Measurements from ENCODE around the gene BHLHE23.
"Not testable (repeated sequence)": the region's sequence is repeated elsewhere in the genome, so short reads cannot be mapped to it uniquely, and the experiment has no call there.

BHLHE23 gene

GRCh38 chr20:63043348-63044203 is 36.8 kb upstream of the BHLHE23 start:
- DNase-seq (ENCODE audit: low spot score) = no peak

DNA sequence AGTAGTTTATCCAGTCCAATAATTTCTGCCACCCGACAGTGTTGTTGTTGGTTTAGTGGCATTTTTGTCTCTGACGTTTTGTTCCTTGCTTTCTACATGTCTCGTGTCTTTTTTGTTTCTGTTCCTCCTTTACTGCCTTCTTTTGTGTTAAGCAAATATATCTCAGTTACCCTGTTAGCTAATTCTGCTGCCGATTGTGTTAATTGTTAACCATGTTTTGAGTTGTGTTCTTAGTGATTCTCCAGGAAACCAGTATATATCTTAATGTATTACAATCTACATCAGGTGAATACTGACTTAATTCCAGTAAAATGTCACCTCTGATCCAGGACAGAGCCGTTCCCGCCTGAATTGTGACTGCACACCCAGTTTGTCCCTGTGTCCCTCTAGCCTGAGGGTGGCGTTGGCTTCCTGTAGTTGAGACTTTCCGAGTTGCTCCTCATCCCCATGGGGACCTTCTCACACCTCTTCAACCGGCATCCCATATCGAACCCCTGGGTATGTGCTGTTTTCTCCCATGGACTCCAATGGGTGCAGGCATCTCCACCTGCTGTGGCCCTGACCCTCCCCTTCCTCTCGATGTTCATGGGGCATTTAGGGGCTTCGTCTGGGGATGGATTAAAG is 35.8 kb upstream of the BHLHE23 start:
- no peak for DNase-seq (ENCODE audit: low spot score)

GRCh38 chr20:63041776-63042175 is 35.0 kb upstream of the BHLHE23 start:
- DNase-seq (ENCODE audit: low spot score) = no peak

- no peak for DNase-seq (ENCODE audit: low spot score)
Observed at GRCh38 chr20:63037669-63038268, 31.0 kb upstream of the BHLHE23 start.

DNA sequence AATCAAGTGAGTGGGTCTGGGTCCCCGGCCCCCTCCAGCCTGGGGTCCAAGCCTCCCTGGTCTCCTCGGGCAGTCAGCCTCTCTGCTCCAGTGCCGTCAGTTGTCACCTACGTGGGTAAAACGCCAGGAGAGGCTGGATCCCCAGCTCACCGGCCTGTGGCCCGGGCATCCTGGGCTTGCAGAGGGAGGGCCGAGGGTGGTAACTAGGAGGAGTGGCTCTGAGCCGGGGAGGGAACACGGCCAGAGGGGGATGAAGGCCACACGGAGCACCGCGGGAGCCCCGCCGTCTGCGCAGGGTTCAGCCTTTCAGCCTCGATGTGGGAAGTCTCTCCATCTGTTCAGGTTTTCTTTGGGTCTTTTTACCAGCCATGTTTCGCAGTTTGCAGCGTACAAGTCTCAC is 29.5 kb upstream of the BHLHE23 start:
- DNase-seq (ENCODE audit: low spot score) = no peak

- DNase-seq (ENCODE audit: low spot score) = no peak
Observed at GRCh38 chr20:63035603-63036185, 28.9 kb upstream of the BHLHE23 start.

DNA sequence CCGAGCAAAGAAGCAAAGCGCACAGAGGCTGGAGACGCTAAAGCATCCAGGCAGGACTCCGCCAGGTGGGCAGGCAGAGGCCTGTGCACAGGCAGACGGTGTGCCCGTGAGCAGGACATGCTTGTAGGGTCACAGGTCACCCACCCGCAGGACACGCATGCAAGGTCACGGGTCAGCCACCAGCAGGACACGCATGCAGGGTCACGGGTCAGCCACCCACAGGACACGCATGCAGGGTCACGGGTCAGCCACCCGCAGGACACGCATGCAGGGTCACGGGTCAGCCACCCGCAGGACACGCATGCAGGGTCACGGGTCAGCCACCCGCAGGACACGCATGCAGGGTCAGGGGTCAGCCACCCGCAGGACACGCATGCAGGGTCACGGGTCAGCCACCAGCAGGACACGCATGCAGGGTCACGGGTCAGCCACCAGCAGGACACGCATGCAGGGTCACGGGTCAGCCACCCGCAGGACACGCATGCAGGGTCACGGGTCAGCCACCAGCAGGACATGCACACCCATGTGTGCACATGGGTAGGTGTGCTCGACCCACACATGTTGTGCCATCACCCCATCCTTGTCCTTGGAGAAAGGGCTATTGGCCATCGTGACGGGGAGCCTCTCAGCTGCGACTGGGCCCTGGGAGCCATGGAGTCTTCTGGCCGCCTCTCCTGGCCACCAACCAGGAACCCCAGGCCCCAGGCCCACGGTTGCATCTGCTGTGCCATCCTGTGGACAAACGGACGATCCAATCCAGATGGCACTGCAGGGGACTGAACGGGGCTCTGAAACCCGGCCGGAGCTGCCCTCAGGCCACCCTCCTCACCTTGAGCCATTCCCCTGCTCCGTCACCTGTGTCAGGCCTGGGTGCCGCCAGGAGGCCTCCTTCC is 28.2 kb upstream of the BHLHE23 start:
- DNase-seq (ENCODE audit: low spot score) = not testable (repeated sequence)

GRCh38 chr20:63033794-63034709 is 27.3 kb upstream of the BHLHE23 start:
- no peak for DNase-seq (ENCODE audit: low spot score)

DNA sequence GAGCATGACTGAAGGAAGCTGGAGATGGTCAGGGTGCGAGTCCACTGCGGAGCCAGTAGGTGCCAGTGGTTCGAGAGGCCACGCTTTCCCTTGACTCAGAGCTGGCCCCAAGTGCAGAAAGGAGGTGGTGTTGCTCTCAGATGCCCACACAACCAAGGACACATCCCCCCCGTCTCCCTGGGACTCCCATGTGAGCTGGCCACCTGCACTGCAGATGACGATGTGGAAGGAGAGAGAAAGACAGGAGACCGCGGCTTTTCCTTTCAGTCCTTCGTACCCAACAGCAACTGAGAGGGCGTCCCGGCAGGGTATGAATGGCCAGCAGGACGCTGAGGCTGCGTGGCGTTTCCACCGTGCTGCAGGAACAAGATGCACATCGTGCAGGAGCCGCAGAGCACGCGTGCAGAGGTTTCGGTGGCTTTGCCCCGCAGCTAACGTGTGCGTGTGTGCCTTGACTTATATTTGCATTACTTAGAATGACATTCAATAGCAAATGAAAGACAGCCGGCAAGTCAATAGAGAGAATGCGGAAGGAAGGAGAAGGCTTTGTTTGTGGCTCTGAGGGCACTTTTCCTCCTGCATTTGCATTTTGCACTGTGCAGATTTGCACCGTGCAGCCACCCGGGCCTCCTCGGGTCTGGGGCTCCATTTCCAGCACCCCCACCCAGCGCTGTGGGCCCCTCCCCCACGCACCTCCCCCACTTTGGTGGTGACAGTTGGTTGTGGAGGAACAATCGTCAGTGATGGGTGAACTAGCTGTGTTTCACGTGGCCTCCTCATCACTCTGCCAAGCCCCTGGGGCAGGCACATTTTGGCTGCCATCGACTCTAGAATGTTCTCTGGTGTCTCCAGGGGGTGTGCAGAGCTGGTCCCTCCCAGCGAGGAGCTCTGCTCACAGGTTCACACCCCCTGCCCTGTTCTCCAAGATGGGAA is 26.4 kb upstream of the BHLHE23 start:
- peak; percentile 45 for DNase-seq (ENCODE audit: low spot score)

DNA sequence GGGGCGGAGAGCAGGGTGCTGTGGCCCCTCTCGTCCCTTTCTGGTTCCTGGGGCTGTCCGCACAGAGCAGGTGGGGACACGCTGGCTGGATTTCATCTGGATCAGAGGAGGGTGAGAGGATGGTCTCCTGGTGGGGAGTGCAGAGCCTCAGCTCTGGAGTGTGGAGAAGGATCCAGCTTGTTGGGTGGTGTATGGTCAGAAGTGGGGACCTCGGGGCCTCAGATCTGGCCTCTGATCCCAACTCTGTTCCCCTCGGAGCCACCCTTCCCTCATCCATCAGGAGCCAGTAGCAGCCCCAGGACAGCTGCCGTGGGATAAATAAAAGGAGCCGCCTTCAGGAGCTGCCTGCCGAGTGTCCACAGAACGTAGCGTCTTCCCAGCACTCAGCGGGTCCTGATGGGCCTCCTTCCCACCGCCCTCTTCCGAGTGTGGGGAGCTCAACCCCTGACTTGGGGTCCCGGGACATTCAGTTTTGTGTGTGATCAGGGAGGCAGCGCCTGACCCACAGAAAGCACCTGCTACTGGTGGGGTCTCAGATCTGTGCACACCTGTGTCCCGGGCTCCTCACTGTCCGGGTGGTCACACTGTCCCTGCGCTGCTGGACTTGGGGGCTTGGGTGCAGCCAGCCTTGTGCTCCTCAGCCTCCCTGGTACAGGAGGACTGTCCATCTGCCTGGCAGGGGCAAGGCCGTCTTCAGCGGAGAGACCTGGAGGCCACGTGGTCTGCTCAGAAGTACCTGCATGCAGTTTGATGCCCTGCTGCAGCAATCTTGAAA is 25.4 kb upstream of the BHLHE23 start:
- DNase-seq (ENCODE audit: low spot score) = no peak

DNA sequence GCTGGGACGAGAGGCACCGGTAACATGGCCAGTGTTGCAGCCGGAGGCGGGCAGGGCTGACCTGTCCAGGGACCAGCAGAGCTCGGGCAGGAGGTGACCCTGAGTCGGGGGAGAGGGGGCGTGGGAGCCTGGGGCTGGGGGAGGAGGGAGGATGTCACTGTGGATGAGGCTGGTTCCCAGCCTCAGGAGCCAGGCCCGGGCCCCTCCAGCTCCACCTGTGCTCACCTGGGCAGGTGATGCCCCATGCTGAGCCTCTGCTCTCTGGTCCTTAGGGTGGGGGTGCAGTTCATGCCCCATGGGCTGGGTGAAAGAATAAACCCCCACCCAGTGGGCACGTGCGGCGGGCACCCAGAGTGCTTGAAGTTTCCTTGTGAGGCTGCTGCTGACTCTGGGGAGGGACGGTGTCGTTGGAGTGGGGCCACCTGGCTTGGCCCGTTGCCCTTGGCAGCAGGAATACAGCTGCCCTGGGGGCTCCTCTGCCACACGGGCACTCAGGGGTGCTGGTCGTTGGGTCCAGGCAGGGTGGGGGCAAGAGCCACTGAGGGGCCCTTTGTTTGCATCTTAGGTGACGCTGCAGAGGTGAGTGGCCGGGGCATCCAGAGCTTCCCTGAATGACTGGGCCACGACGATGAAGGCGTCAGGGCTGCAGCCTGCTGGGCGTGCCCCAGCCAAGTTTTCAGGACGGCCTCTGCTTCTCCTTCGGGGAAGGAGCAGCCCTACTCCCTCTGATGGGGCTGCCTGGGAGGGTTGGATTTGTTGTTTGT is 24.7 kb upstream of the BHLHE23 start:
- DNase-seq (ENCODE audit: low spot score) = no peak

- no peak for DNase-seq (ENCODE audit: low spot score)
Observed at GRCh38 chr20:63029358-63030121, 22.8 kb upstream of the BHLHE23 start.

DNA sequence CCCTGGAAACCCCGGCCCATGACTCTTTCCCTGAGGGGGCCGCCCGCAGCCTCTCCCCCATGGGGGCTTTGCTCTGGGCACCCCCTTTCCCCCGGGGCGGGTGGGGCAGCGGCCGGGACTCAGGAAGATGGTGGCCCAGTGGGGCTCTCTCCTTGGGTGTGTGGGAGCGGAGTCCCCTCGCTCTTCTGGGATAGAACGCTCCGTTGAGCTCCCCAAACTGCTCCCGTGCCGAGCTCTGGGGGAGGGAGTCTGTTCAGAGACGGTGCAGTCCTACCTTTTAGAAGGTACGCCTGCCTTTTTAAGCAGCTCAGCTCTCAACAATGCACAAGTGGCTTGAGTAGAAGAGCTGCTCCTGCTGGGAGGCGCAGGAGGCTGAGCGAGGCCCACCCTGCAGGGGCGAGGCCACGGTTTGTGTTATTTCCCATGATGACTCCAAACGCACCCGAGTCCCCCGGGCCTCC is 21.7 kb upstream of the BHLHE23 start:
- DNase-seq (ENCODE audit: low spot score) = no peak

GRCh38 chr20:63027922-63028389 is 21.2 kb upstream of the BHLHE23 start:
- DNase-seq (ENCODE audit: low spot score) = peak; percentile 61

GRCh38 chr20:63027221-63027921 is 20.6 kb upstream of the BHLHE23 start:
- DNase-seq (ENCODE audit: low spot score) = peak; percentile 60

GRCh38 chr20:63026582-63027165 is 19.9 kb upstream of the BHLHE23 start:
- DNase-seq (ENCODE audit: low spot score) = peak; percentile 44

Measured in left forelimb (tissue), 1 donor.